Measurements from ENCODE around the gene ABCD1.

DNA sequence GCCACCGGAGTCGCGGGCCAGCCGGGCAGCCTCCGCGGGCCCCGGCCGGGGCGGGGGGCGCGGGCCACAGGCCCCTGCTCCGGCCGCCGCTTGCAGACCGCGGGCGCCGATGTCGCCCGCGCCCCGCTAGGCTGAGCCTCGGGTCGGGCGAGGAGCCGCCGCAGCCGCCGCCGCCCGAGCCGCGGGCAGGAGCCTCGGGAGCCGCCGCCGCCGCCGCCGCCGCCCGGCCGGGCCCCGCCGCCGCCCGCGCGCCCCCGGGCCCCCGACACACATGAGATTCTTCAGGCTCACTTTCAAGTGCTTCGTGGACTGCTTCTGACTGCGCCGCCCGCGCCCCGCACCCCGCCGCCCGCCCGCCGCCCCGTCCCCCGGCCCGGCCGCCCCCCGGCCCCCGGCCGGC, 36.6 kb upstream of the ABCD1 start:
- TF ChIP-seq CTCF (IDR thresholded peaks at IDR 0.05) (no peak), POLR2AphosphoS5 (IDR thresholded peaks at IDR 0.05) (no peak)

Data from breast epithelium (tissue), 3 donors.